Measurements from ENCODE around the gene ZBTB16. TPM values are rescaled to one million over a fixed set of nuclear protein-coding genes. Genes with fewer than 3 reads are reported as not detected.

The ZBTB16 gene
- total and polyA plus RNA-seq, 12 donors, result 18.3 to 108 (median 54.6) TPM

GRCh38 chr11:114278342-114279065 is 219.0 kb downstream of the ZBTB16 start:
- Histone ChIP-seq H3K4me3 (no peak overlapping the region), H3K4me1 (peaks cover 0 to 22% (median 13%) of the 10 kb centered on the region in 9 donors), H3K9me3 (no peaks in the 10 kb centered on the region), H3K27ac (no peak overlapping the region), H3K36me3 (no peaks in the 10 kb centered on the region), H3K27me3 (no peaks in the 10 kb centered on the region)
- ATAC-seq, result no peak
- no peak for DNase-seq
- TF ChIP-seq CTCF (IDR thresholded peaks at IDR 0.05), result no peak
- intact Hi-C loops (cut with DNase I), result loop anchor here in 1 of 10 donors (10.0 kb wide), 1 partner anchor 486 kb away; no protein-coding TSS in a partner anchor
- 86% methylated on average over 4 of the region's 4 CpGs for WGBS, 2 donors

GRCh38 chr11:114279792-114280546 is 220.5 kb downstream of the ZBTB16 start:
- H3K9me3 ChIP-seq, result no peaks in the 10 kb centered on the region
- no peak for DNase-seq
- H3K4me3 ChIP-seq, result no peak overlapping the region
- intact Hi-C loops (cut with DNase I), result loop anchor here in 6 of 10 donors (2.0 to 10.0 kb wide), 9 partner anchors 37 to 485 kb away; partner anchors contain the start of genes C11orf71 (in 1 of the 6), RBM7 (in 1 of the 6) and REXO2 (in 1 of the 6)
- H3K36me3 ChIP-seq, result no peaks in the 10 kb centered on the region
- H3K27ac ChIP-seq, result peak overlapping the region in 5 of 10 donors; percentile 23 to 69 (median 36)
- TF ChIP-seq CTCF (IDR thresholded peaks at IDR 0.05), result no peak
- 84 to 91% methylated on average over 9 of the region's 9 CpGs for WGBS, 2 donors
- peak in 4 of 8 donors; percentile 9 to 54 (median 39) for ATAC-seq
- peaks cover 4 to 31% (median 21%) of the 10 kb centered on the region in 9 donors for H3K4me1 ChIP-seq
- H3K27me3 ChIP-seq, result no peaks in the 10 kb centered on the region

GRCh38 chr11:114280696-114281095 is 221.2 kb downstream of the ZBTB16 start:
- Histone ChIP-seq H3K27me3 (no peaks in the 10 kb centered on the region), H3K9me3 (no peaks in the 10 kb centered on the region), H3K4me1 (peaks cover 4 to 30% (median 21%) of the 10 kb centered on the region in 9 donors), H3K36me3 (no peaks in the 10 kb centered on the region), H3K4me3 (no peak overlapping the region), H3K27ac (peak overlapping the region in 7 of 10 donors; percentile 18 to 79 (median 58))
- 40 to 41% methylated on average over 6 of the region's 6 CpGs for WGBS, 2 donors
- ATAC-seq (peak; percentile 74 to 92 (median 86)), DNase-seq (peak; percentile 41 to 68)
- TF ChIP-seq CTCF (IDR thresholded peaks at IDR 0.05), result peak; percentile 48 to 83 (median 71)
- intact Hi-C loops (cut with DNase I), result loop anchor here in 6 of 10 donors (2.0 to 10.0 kb wide), 8 partner anchors 37 to 482 kb away; partner anchors contain the start of genes C11orf71 (in 1 of the 6), RBM7 (in 1 of the 6) and REXO2 (in 1 of the 6)

GRCh38 chr11:114281388-114281956 is 222.0 kb downstream of the ZBTB16 start:
- no peaks in the 10 kb centered on the region for H3K27me3 ChIP-seq
- no peak overlapping the region for H3K4me3 ChIP-seq
- WGBS, 2 donors, result 83 to 85% methylated on average over 1 of the region's 1 CpG
- peaks cover 4 to 30% (median 21%) of the 10 kb centered on the region in 9 donors for H3K4me1 ChIP-seq
- no peaks in the 10 kb centered on the region for H3K36me3 ChIP-seq
- no peak for DNase-seq
- no peak for ATAC-seq
- no peaks in the 10 kb centered on the region for H3K9me3 ChIP-seq
- intact Hi-C loops (cut with DNase I), result loop anchor here in 6 of 10 donors (2.0 to 10.0 kb wide), 8 partner anchors 36 to 481 kb away; partner anchors contain the start of genes C11orf71 (in 1 of the 6), RBM7 (in 1 of the 6) and REXO2 (in 1 of the 6)
- peak overlapping the region in 7 of 10 donors; percentile 18 to 79 (median 58) for H3K27ac ChIP-seq
- TF ChIP-seq CTCF (IDR thresholded peaks at IDR 0.05), result no peak

All from heart right ventricle (tissue), 16 donors.